SK-N-SH (cell line): ENCODE results near the gene NFIX. TPM values are rescaled to one million over a fixed set of nuclear protein-coding genes. Genes with fewer than 3 reads are reported as not detected.

Experiments
- CTCF ChIA-PET: fragments of 300-600, 350-600 bp; formaldehyde crosslinking; extraction: SDS; loops from one replicate; lab custom pipeline; 2021; lab: Yijun Ruan, JAX
- POLR2A ChIA-PET: fragments of 350-600 bp; sonication (Branson Sonifier 250); formaldehyde crosslinking; extraction: SDS; loops from one replicate; lab custom pipeline; 2020; ENCODE audit warnings: antibody characterized with exemption, inconsistent platforms; lab: Yijun Ruan, JAX
- DNase-seq: peaks from one replicate; pipeline ENCODE4 v3.0.0; 2012
- H2AFZ ChIP-seq: fragments of 200-600 bp; sonication (generic); 2 replicates; pipeline ENCODE4 v1.8.1; 2016; ENCODE audit warnings: antibody characterized with exemption, mild to moderate bottlenecking, low read depth
- H3F3A ChIP-seq: fragments of 200-600 bp; sonication (generic); replicated peaks from 2 replicates; pipeline ENCODE3; 2016; ENCODE audit warnings: antibody characterized with exemption, mild to moderate bottlenecking; ENCODE audit not compliant: insufficient read depth
- H3K27ac ChIP-seq, 2 experiments: fragments of 200-500 bp in 1 of 2; fragments of 200-600 bp in 1 of 2; sonication (Bioruptor generic) in 1 of 2; sonication (generic), shearing (Covaris generic) in 1 of 2; 2 replicates each; pipeline versions ENCODE4 v1.5.1 to v1.6.1; 2014 to 2016; ENCODE audit warnings: low read depth in 2 of 2, inconsistent platforms in 1 of 2, low read length in 1 of 2, mild to moderate bottlenecking in 1 of 2, mixed read lengths in 1 of 2
- H3K27me3 ChIP-seq: fragments of 200-600 bp; sonication (generic), shearing (Covaris generic); 2 replicates; pipeline ENCODE4 v1.6.1; 2016; ENCODE audit warnings: mixed run types; ENCODE audit not compliant: insufficient read depth
- H3K36me3 ChIP-seq, 2 experiments: fragments of 200-500 bp in 1 of 2; fragments of 200-600 bp in 1 of 2; sonication (Bioruptor generic) in 1 of 2; sonication (generic) in 1 of 2; replicated peaks in 1 of 2; 2 replicates each; pipeline versions ENCODE3 to v1.5.1; 2014 to 2016; ENCODE audit warnings: low read length in 1 of 2, mild to moderate bottlenecking in 1 of 2; ENCODE audit not compliant: insufficient read depth in 2 of 2, control insufficient read depth in 1 of 2
- H3K4me1 ChIP-seq, 2 experiments: fragments of 200-500 bp in 1 of 2; fragments of 200-600 bp in 1 of 2; sonication (Bioruptor generic) in 1 of 2; sonication (generic), shearing (Covaris generic) in 1 of 2; 2 replicates each; pipeline versions ENCODE4 v1.5.1 to v1.6.1; 2014 to 2016; ENCODE audit warnings: low read depth in 1 of 2, low read length in 1 of 2, mixed run types in 1 of 2; ENCODE audit not compliant: insufficient read depth in 2 of 2, control insufficient read depth in 1 of 2
- H3K4me2 ChIP-seq: fragments of 200-600 bp; sonication (generic), shearing (Covaris generic); 2 replicates; pipeline ENCODE4 v1.6.1; 2017; ENCODE audit warnings: mixed run types
- H3K4me3 ChIP-seq, 2 experiments: fragments of 200-500 bp in 1 of 2; fragments of 200-600 bp in 1 of 2; sonication (Bioruptor generic) in 1 of 2; sonication (generic), shearing (Covaris generic) in 1 of 2; 2 replicates each; pipeline versions ENCODE4 v1.5.1 to v1.8.1; 2014 to 2016; ENCODE audit warnings: low read depth in 2 of 2, inconsistent platforms in 1 of 2, low read length in 1 of 2, mild to moderate bottlenecking in 1 of 2, mixed read lengths in 1 of 2, moderate library complexity in 1 of 2
- H3K79me2 ChIP-seq: fragments of 200-600 bp; sonication (generic); 2 replicates; pipeline ENCODE4 v1.8.1; 2017; ENCODE audit warnings: mild to moderate bottlenecking; ENCODE audit not compliant: insufficient read depth
- H3K9ac ChIP-seq: fragments of 200-600 bp; sonication (generic); 2 replicates; pipeline ENCODE4 v1.6.1; 2017; ENCODE audit warnings: mixed run types
- H3K9me2 ChIP-seq: fragments of 200-600 bp; sonication (generic); 2 replicates; pipeline ENCODE4 v1.6.1; 2017; ENCODE audit warnings: mixed run types
- H3K9me3 ChIP-seq: fragments of 200-600 bp; sonication (generic); 2 replicates; pipeline ENCODE4 v1.6.1; 2017; ENCODE audit warnings: mixed run types, mild to moderate bottlenecking, moderate library complexity
- H4K20me1 ChIP-seq: fragments of 200-600 bp; sonication (generic); 2 replicates; pipeline ENCODE4 v1.6.1; 2017; ENCODE audit warnings: mild to moderate bottlenecking, mixed run types; ENCODE audit not compliant: insufficient read depth
- CHD2 ChIP-seq: fragments of 150-350 bp; IDR thresholded peaks from 2 replicates; pipeline ENCODE4 v1.6.1; 2018; ENCODE audit warnings: low read length; ENCODE audit not compliant: partially characterized antibody
- FOXM1 ChIP-seq: IDR thresholded peaks from 2 replicates; pipeline ENCODE4 v1.4.0; 2012; ENCODE audit warnings: low read depth, mild to moderate bottlenecking
- GABPA ChIP-seq: IDR thresholded peaks from 2 replicates; pipeline ENCODE4 v1.4.0; 2012; ENCODE audit warnings: low read depth, mild to moderate bottlenecking
- MEF2A ChIP-seq: IDR thresholded peaks from 2 replicates; pipeline ENCODE4 v1.4.0; 2012; ENCODE audit warnings: low read depth, borderline replicate concordance
- MXI1 ChIP-seq: IDR thresholded peaks from 2 replicates; pipeline ENCODE4 v1.6.1; 2012; ENCODE audit warnings: mild to moderate bottlenecking, low read depth, low read length, improper control_type of control experiment
- NRF1 ChIP-seq: IDR thresholded peaks from 2 replicates; pipeline ENCODE4 v1.6.1; 2012; ENCODE audit warnings: low read depth, mild to moderate bottlenecking, low read length
- POLR2AphosphoS5 ChIP-seq: IDR thresholded peaks from 2 replicates; pipeline ENCODE4 v1.6.1; 2012; ENCODE audit warnings: low read depth, low read length
- RCOR1 ChIP-seq: fragments of 150-350 bp; IDR thresholded peaks from 2 replicates; pipeline ENCODE4 v1.6.1; 2017; ENCODE audit warnings: antibody characterized with exemption, low read length
- RFX5 ChIP-seq: IDR thresholded peaks from 2 replicates; pipeline ENCODE4 v1.6.1; 2012; ENCODE audit warnings: mild to moderate bottlenecking, improper control_type of control experiment, low read length
- TAF1 ChIP-seq: IDR thresholded peaks from 2 replicates; pipeline ENCODE4 v1.6.1; 2012; ENCODE audit warnings: low read depth, mild to moderate bottlenecking, low read length, moderate library complexity, borderline replicate concordance
- YY1 ChIP-seq: IDR thresholded peaks from 2 replicates; pipeline ENCODE4 v1.4.0; 2012; ENCODE audit warnings: low read depth, mild to moderate bottlenecking
- WGBS: methylation state at CpG from one replicate; pipeline ENCODE4 v1.1.6; 2017; ENCODE audit warnings: low lambda C conversion rate; 5-methylcytosine and 5-hydroxymethylcytosine counted together
- polyA plus RNA-seq, 3 experiments: library from polyadenylated mRNA; depleted of rRNA; stranded (reverse); fragments of >200 nt; gene quantifications; 2 replicates each; pipeline ENCODE4 v1.2.3, GENCODE V29; 2012
- TF ChIP-seq, protein P1 (sequence below): fragments of 150-350 bp; IDR thresholded peaks from 2 replicates; pipeline ENCODE4 v1.6.1; 2016; ENCODE audit warnings: mild to moderate bottlenecking, low read depth, low read length
- TF ChIP-seq, protein P2 (sequence below): IDR thresholded peaks from 2 replicates; pipeline ENCODE4; 2012
- TF ChIP-seq, protein P3 (sequence below): IDR thresholded peaks from 2 replicates; pipeline ENCODE4 v1.4.0; 2012; ENCODE audit warnings: low read depth
- TF ChIP-seq, protein P4 (sequence below): IDR thresholded peaks from 2 replicates; pipeline ENCODE4 v1.6.1; 2012; ENCODE audit warnings: mild to moderate bottlenecking, low read depth, low read length, moderate library complexity
- TF ChIP-seq, protein P5 (sequence below): IDR thresholded peaks from 2 replicates; pipeline ENCODE4 v1.4.0; 2012; ENCODE audit warnings: low read depth, borderline replicate concordance
- TF ChIP-seq, protein P6 (sequence below): IDR thresholded peaks from 2 replicates; pipeline ENCODE4 v1.4.0; 2012; ENCODE audit warnings: low read depth, borderline replicate concordance

Gene NFIX
- polyA plus RNA-seq, 1 of the 3 experiments (the other 2 are of a cell fraction) = 14.8 TPM

DNA sequence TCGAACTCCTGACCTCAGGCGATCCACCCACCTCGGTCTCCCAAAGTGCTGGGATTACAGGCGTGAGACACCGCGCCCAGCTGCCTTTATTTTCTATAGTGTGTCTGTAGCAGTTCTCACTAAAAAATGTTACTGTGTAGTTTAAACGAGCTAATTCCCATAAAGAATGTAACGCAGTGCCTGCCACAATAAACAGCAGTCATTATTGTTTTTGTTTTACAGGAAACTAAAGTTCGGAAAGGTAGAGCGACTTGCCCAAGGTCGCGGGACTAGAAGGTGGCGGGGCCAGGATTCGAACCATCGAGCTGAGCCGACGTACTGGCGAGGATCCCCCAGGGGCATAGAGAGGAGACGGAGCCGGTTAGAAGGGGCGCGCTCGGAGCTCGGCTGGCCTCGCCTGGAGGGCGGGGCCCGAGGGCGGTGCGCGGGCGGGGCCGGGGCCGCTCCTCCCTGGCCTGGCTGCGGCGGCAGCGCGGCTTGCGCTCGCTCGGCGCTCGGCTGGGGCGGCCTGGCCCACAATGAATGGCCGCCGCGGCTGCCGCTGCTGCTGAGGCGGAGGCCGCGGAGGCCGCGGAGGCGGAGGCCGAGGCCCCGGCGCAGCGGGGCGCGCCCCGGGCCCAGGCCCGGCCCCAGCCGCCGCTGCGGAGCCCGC, 122.6 kb downstream of the NFIX start, which contains the start of gene NACC1:
Gene NACC1 (plus strand): TSS at position 493 of the 652 bp plus-strand sequence. CDS start 16,944 bp downstream, outside the sequence.
- CTCF ChIA-PET = interaction anchor here (0.6 to 4.0 kb wide), 9 partner anchors 10 to 472 kb away, joined by 3 to 20 read pairs (median 5); no protein-coding TSS in a partner anchor

More for the DNA sequence above, 122.6 kb downstream of the NFIX start, which contains the start of gene NACC1:
- Histone ChIP-seq H2AFZ (peak within 1 kb of the TSS; percentile 98), H3K4me1 (peaks cover 22 to 27% of the 10 kb centered on the region in 2 experiments; a peak in 2 of 4 replicates), H3K27ac (peak within 1 kb of the TSS; percentile 65 to 85), H3K79me2 (peaks cover 72% of the 10 kb centered on the region), H3K36me3 (peaks cover 12 to 13% of the 10 kb centered on the region in 2 experiments), H3K9me2 (no peaks in the 10 kb centered on the region), H3K4me3 (peak within 1 kb of the TSS; percentile 97 to 98), H3K9ac (peak within 1 kb of the TSS; percentile 97), H3F3A (peaks cover 4% of the 10 kb centered on the region), H3K27me3 (no peaks in the 10 kb centered on the region), H3K4me2 (peak within 1 kb of the TSS; percentile 83), H3K9me3 (no peaks in the 10 kb centered on the region), H4K20me1 (peaks cover 40% of the 10 kb centered on the region)
- 6% methylated on average over 25 of the region's 65 CpGs for WGBS
- POLR2A ChIA-PET = interaction anchor here (0.8 to 3.7 kb wide), 6 partner anchors 12 to 185 kb away, joined by 3 to 16 read pairs (median 4); partner anchors contain the start of genes IER2 and STX10
- peak; percentile 99 for DNase-seq
- TF ChIP-seq MXI1 (no peak; the same call in 1 of the 2 replicates), POLR2AphosphoS5 (peak; percentile 30; the same call in 1 of the 2 replicates), YY1 (peak; percentile 81), RFX5 (no peak), NRF1 (0 out of 2 replicates have a peak, but pooled peaks have one; percentile 44), CHD2 (peak; percentile 50), MEF2A (no peak), RCOR1 (peak; percentile 78), GABPA (peak; percentile 32; the same call in 1 of the 2 replicates), FOXM1 (no peak), TAF1 (peak; percentile 88)
- TF ChIP-seq, protein P1, sequence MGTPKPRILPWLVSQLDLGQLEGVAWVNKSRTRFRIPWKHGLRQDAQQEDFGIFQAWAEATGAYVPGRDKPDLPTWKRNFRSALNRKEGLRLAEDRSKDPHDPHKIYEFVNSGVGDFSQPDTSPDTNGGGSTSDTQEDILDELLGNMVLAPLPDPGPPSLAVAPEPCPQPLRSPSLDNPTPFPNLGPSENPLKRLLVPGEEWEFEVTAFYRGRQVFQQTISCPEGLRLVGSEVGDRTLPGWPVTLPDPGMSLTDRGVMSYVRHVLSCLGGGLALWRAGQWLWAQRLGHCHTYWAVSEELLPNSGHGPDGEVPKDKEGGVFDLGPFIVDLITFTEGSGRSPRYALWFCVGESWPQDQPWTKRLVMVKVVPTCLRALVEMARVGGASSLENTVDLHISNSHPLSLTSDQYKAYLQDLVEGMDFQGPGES = no peak
- TF ChIP-seq, protein P2, sequence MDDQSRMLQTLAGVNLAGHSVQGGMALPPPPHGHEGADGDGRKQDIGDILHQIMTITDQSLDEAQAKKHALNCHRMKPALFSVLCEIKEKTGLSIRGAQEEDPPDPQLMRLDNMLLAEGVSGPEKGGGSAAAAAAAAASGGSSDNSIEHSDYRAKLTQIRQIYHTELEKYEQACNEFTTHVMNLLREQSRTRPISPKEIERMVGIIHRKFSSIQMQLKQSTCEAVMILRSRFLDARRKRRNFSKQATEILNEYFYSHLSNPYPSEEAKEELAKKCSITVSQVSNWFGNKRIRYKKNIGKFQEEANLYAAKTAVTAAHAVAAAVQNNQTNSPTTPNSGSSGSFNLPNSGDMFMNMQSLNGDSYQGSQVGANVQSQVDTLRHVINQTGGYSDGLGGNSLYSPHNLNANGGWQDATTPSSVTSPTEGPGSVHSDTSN = no peak
- TF ChIP-seq, protein P3, sequence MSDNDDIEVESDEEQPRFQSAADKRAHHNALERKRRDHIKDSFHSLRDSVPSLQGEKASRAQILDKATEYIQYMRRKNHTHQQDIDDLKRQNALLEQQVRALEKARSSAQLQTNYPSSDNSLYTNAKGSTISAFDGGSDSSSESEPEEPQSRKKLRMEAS = peak; percentile 10; the same call in 1 of the 2 replicates
- TF ChIP-seq, protein P4, sequence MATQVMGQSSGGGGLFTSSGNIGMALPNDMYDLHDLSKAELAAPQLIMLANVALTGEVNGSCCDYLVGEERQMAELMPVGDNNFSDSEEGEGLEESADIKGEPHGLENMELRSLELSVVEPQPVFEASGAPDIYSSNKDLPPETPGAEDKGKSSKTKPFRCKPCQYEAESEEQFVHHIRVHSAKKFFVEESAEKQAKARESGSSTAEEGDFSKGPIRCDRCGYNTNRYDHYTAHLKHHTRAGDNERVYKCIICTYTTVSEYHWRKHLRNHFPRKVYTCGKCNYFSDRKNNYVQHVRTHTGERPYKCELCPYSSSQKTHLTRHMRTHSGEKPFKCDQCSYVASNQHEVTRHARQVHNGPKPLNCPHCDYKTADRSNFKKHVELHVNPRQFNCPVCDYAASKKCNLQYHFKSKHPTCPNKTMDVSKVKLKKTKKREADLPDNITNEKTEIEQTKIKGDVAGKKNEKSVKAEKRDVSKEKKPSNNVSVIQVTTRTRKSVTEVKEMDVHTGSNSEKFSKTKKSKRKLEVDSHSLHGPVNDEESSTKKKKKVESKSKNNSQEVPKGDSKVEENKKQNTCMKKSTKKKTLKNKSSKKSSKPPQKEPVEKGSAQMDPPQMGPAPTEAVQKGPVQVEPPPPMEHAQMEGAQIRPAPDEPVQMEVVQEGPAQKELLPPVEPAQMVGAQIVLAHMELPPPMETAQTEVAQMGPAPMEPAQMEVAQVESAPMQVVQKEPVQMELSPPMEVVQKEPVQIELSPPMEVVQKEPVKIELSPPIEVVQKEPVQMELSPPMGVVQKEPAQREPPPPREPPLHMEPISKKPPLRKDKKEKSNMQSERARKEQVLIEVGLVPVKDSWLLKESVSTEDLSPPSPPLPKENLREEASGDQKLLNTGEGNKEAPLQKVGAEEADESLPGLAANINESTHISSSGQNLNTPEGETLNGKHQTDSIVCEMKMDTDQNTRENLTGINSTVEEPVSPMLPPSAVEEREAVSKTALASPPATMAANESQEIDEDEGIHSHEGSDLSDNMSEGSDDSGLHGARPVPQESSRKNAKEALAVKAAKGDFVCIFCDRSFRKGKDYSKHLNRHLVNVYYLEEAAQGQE = 0 out of 2 replicates have a peak, but pooled peaks have one; percentile 51
- TF ChIP-seq, protein P5, sequence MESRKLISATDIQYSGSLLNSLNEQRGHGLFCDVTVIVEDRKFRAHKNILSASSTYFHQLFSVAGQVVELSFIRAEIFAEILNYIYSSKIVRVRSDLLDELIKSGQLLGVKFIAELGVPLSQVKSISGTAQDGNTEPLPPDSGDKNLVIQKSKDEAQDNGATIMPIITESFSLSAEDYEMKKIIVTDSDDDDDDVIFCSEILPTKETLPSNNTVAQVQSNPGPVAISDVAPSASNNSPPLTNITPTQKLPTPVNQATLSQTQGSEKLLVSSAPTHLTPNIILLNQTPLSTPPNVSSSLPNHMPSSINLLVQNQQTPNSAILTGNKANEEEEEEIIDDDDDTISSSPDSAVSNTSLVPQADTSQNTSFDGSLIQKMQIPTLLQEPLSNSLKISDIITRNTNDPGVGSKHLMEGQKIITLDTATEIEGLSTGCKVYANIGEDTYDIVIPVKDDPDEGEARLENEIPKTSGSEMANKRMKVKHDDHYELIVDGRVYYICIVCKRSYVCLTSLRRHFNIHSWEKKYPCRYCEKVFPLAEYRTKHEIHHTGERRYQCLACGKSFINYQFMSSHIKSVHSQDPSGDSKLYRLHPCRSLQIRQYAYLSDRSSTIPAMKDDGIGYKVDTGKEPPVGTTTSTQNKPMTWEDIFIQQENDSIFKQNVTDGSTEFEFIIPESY = no peak
- TF ChIP-seq, protein P6, sequence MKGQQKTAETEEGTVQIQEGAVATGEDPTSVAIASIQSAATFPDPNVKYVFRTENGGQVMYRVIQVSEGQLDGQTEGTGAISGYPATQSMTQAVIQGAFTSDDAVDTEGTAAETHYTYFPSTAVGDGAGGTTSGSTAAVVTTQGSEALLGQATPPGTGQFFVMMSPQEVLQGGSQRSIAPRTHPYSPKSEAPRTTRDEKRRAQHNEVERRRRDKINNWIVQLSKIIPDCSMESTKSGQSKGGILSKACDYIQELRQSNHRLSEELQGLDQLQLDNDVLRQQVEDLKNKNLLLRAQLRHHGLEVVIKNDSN = no peak
